ENCODE data around the gene SDK1. TPM values are rescaled to one million over a fixed set of nuclear protein-coding genes. Genes with fewer than 3 reads are reported as not detected.

SDK1 gene
- total and polyA plus RNA-seq, 2 of the 8 experiments (the other 6 are each of a cell fraction or from before 2014, with no cell fraction given) = 3.3 to 7.2 TPM

- 100% methylated on average over 1 of the region's 1 CpG; no CpG with 5 or more reads in 1 of the 2 experiments for WGBS, 2 experiments (ENCODE audit: extremely low coverage in 1 of 2, insufficient coverage in 1 of 2, insufficient read length in 1 of 2, insufficient replicate concordance in 2 of 2, low coverage in 1 of 2, low lambda C conversion rate in 2 of 2, missing lambda C conversion rate in 1 of 2)
- no peak overlapping the region for H4K91ac ChIP-seq (replicated peaks; ENCODE audit: insufficient read length, low read length)
- H3K14ac ChIP-seq (ENCODE audit: insufficient read length) = no peak overlapping the region
- ChIA-PET CTCF (ENCODE audit: partially characterized antibody) (no interaction called here), POLR2A (ENCODE audit: partially characterized antibody) (no interaction called here)
- H3K4me2 ChIP-seq (ENCODE audit: insufficient read depth in 1 of 2, low read depth in 2 of 2, low read length in 2 of 2) = no peak overlapping the region
- no peak overlapping the region for H3K18ac ChIP-seq (ENCODE audit: extremely low read depth, low read length)
- H2BK20ac ChIP-seq (ENCODE audit: low read length) = no peak overlapping the region
- H2BK12ac ChIP-seq (ENCODE audit: low read depth, low read length) = no peak overlapping the region
- H3K9me3 ChIP-seq (ENCODE audit: insufficient read depth in 2 of 2, low read depth in 1 of 2, low read length in 1 of 2) = no peaks in the 10 kb centered on the region
- no peak overlapping the region for H4K8ac ChIP-seq (ENCODE audit: extremely low read depth, insufficient read depth, low read length)
- 0 out of 7 replicates have a peak, but pooled peaks cover 0 to 2% (median 0%) of the 10 kb centered on the region in 4 experiments for H3K27me3 ChIP-seq (replicated peaks in 1 of 4; ENCODE audit: control insufficient read depth in 3 of 4, extremely low read depth in 1 of 4, insufficient read depth in 3 of 4, low read length in 3 of 4)
- H2AFZ ChIP-seq (ENCODE audit: low read length) = no peak overlapping the region
- H4K5ac ChIP-seq (ENCODE audit: insufficient read length, low read depth, low read length) = no peak overlapping the region
- no peak overlapping the region for H3K4ac ChIP-seq (replicated peaks; ENCODE audit: insufficient read length, low read depth, low read length)
- DNase-seq (ENCODE audit: low read depth in 1 of 2, low spot score in 2 of 2) = no peak
- TF ChIP-seq JUN (IDR thresholded peaks at IDR 0.05; ENCODE audit: low read depth, low read length) = no peak
- no peak for TF ChIP-seq SP4 (IDR thresholded peaks at IDR 0.05; ENCODE audit: low read length)
- TF ChIP-seq BACH1 (IDR thresholded peaks at IDR 0.05; ENCODE audit: low read length) = no peak
- no peak for TF ChIP-seq TBP (IDR thresholded peaks at IDR 0.05; ENCODE audit: low read depth, low read length)
- TF ChIP-seq CBX5 (IDR thresholded peaks at IDR 0.05; ENCODE audit: low read depth, low read length) = no peak
- TF ChIP-seq BCL11A (IDR thresholded peaks at IDR 0.05; ENCODE audit: low read depth in 2 of 2, low read length in 2 of 2) = no peak
- TF ChIP-seq CBX8 (IDR thresholded peaks at IDR 0.05; ENCODE audit: borderline replicate concordance, low read depth, low read length) = no peak
- no peak for TF ChIP-seq SRF (IDR thresholded peaks at IDR 0.05; ENCODE audit: low read depth, low read length)
- no peak for TF ChIP-seq TAF7 (optimal IDR thresholded peaks at IDR 0.05; ENCODE audit: borderline replicate concordance, low read depth, low read length)
- TF ChIP-seq TAF1 (IDR thresholded peaks at IDR 0.05; ENCODE audit: low read depth, low read length) = no peak
- no peak for TF ChIP-seq EP300 (IDR thresholded peaks at IDR 0.05; ENCODE audit: borderline replicate concordance in 1 of 2, low read depth in 2 of 2, low read length in 2 of 2)
- TF ChIP-seq RXRA (IDR thresholded peaks at IDR 0.05; ENCODE audit: insufficient read depth, low read depth, low read length) = no peak
- TF ChIP-seq ASH2L (IDR thresholded peaks at IDR 0.05; ENCODE audit: low read length) = no peak
- TF ChIP-seq RAD21 (IDR thresholded peaks at IDR 0.05 in 1 of 2, conservative IDR thresholded peaks at IDR 0.05 in 1 of 2; ENCODE audit: low read depth in 2 of 2, low read length in 2 of 2) = no peak
- no peak for TF ChIP-seq TCF12 (IDR thresholded peaks at IDR 0.05; ENCODE audit: low read depth, low read length)
- no peak for TF ChIP-seq POU5F1 (IDR thresholded peaks at IDR 0.05; ENCODE audit: low read depth, low read length)
- no peak overlapping the region for H2BK120ac ChIP-seq (replicated peaks; ENCODE audit: low read depth, low read length)
- H3K56ac ChIP-seq (replicated peaks; ENCODE audit: insufficient read length, low read depth, low read length) = no peak overlapping the region
- H3K36me3 ChIP-seq (ENCODE audit: control insufficient read depth in 2 of 4, insufficient read depth in 4 of 4, low read length in 3 of 4) = no peaks in the 10 kb centered on the region
- no peaks in the 10 kb centered on the region for H3K23me2 ChIP-seq (ENCODE audit: low read depth, low read length)
- no peak overlapping the region for H2BK15ac ChIP-seq (ENCODE audit: low read length)
- no peak for FAIRE-seq
- no peak overlapping the region for H3K27ac ChIP-seq (ENCODE audit: low read depth, low read length)
- H3K4me1 ChIP-seq (replicated peaks in 1 of 4; ENCODE audit: control insufficient read depth in 3 of 4, insufficient read depth in 4 of 4, low read length in 3 of 4) = peaks cover 0 to 5% (median 2%) of the 10 kb centered on the region in 4 experiments; a peak in 3 of 7 replicates
- H2BK5ac ChIP-seq (ENCODE audit: low read depth, low read length) = no peak overlapping the region
- H3K23ac ChIP-seq (ENCODE audit: insufficient read length) = no peak overlapping the region
- H3K79me2 ChIP-seq (ENCODE audit: control insufficient read depth in 1 of 2, insufficient read depth in 2 of 2, low read length in 2 of 2) = no peaks in the 10 kb centered on the region
- no peaks in the 10 kb centered on the region for H4K20me1 ChIP-seq (replicated peaks in 1 of 2; ENCODE audit: control insufficient read depth in 1 of 2, insufficient read depth in 2 of 2, low read length in 2 of 2)
- no peak overlapping the region for H3K9ac ChIP-seq (replicated peaks in 1 of 4; ENCODE audit: extremely low read depth in 1 of 4, low read depth in 3 of 4, low read length in 3 of 4)
- no peak overlapping the region for H2AK5ac ChIP-seq (ENCODE audit: low read depth, low read length)
- no peak overlapping the region for H3K4me3 ChIP-seq (ENCODE audit: extremely low read depth in 1 of 4, insufficient read depth in 2 of 4, low read depth in 3 of 4, low read length in 4 of 4)
- no peaks in the 10 kb centered on the region for H3K79me1 ChIP-seq (ENCODE audit: low read depth, low read length)
Observed at GRCh38 chr7:3568516-3568915, 267.5 kb downstream of the SDK1 start.
